Stimulated activated memory B cell treated with anti-CD40 and anti-IgM and Interleukin-4, amounts not matched to agents 10 μg/mL and 1 μg/mL and 100 μg/mL, for 72 hours (primary cell): ENCODE measurements around the gene PAQR8.
A peak's percentile ranks its signal among the peaks of the same experiment; 100 is the strongest.

Experiments
- ATAC-seq: fragments of 150-1000 bp; cut with Tn5 transposase; 2 replicates; pipeline ENCODE4 v1.10.0; 2021
- H3K27ac Mint-ChIP-seq: one replicate; pipeline ENCODE4 v1.8.0; 2022; ENCODE audit warnings: mild to moderate bottlenecking, mixed read lengths
- H3K27me3 Mint-ChIP-seq: one replicate; pipeline ENCODE4 v1.8.0; 2022; ENCODE audit warnings: mixed read lengths
- H3K36me3 Mint-ChIP-seq: one replicate; pipeline ENCODE4 v1.8.0; 2022; ENCODE audit warnings: mixed read lengths
- H3K4me1 Mint-ChIP-seq: one replicate; pipeline ENCODE4 v1.8.0; 2022; ENCODE audit warnings: mixed read lengths
- H3K4me3 Mint-ChIP-seq: one replicate; pipeline ENCODE4 v1.8.0; 2022; ENCODE audit warnings: mild to moderate bottlenecking, moderate library complexity, mixed read lengths
- H3K9me3 Mint-ChIP-seq: one replicate; pipeline ENCODE4 v1.8.0; 2022; ENCODE audit warnings: mixed read lengths

The PAQR8 gene

DNA sequence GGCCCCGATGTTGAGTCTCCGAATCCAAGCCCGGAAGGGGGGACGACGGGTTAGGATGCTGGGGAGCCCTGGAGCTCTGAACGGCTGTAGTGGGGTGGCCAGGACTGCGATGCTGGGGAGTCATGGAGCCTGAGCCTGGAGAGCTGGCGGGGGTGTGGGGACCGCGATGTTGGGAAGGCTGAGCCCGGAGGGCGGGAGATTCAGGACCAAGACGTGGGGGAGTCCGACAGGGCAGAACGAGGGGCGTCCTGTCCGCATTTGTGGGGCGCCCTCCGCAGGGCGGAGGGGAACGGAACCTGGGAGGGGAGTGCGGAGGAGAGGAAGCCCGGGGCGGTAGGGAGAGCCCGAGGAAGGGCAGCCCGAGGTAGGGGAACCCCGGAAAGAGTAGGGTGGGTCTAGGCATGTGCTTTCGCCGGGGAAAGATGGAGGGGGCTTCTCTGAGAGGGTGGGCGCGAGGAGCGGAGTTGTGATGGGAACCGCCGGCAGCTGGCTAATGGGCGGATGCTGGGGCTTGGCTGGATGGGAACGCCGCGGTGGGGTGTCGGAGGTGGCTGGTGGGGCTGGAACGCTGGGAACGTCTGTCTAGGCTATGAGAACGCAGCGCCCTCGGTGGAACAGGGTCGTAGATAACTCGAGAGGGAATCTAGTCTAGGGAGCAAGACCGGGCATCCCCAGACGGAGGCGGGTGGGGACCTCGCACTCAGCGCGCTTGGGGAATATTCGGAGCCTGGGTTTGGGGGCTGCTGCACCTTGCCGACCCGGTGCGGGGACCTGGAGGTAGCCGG lies 684 bp downstream of the PAQR8 start:
- no peaks in the 10 kb centered on the region for H3K27me3 Mint-ChIP-seq
- H3K9me3 Mint-ChIP-seq: no peaks in the 10 kb centered on the region
- peak; percentile 71 for ATAC-seq
- peak overlapping the region; percentile 92 for H3K27ac Mint-ChIP-seq
- peak overlapping the region; percentile 99 for H3K4me3 Mint-ChIP-seq
- H3K4me1 Mint-ChIP-seq: peaks cover 30% of the 10 kb centered on the region
- no peaks in the 10 kb centered on the region for H3K36me3 Mint-ChIP-seq

DNA sequence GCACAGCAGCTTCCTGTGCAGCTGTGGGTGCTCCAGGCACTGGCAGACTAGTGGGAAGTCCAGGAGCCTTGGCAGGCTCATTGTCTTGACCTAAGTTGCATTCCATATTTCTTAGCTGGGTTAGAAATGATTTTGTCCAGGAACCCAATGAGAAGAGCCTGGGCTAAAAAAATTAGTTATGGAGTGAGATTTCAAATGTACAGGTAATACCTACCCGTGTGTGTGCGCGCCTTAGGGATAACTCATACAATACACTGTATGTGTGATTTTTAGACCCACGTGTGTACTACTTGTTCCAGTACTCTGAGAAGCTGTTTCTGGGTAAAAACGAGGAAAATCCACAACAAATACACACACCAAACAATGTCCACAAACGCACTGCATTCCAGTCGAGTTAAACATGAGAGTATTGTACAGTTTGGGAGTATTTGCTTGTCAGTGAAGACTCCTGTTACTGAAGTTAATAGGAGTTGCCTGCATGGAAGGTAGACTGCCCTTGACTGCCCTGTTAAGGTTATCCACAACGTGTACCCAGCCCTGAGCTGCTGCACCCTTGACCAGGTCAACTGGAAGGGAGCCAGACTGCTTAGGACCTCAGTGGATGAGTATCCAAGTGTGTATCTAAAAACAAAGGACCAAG lies 1.4 kb downstream of the PAQR8 start:
- Mint-ChIP-seq H3K27me3 (no peaks in the 10 kb centered on the region), H3K36me3 (no peaks in the 10 kb centered on the region), H3K4me1 (peaks cover 30% of the 10 kb centered on the region), H3K4me3 (peak overlapping the region; percentile 99), H3K9me3 (no peaks in the 10 kb centered on the region), H3K27ac (peak overlapping the region; percentile 92)
- ATAC-seq: no peak

DNA sequence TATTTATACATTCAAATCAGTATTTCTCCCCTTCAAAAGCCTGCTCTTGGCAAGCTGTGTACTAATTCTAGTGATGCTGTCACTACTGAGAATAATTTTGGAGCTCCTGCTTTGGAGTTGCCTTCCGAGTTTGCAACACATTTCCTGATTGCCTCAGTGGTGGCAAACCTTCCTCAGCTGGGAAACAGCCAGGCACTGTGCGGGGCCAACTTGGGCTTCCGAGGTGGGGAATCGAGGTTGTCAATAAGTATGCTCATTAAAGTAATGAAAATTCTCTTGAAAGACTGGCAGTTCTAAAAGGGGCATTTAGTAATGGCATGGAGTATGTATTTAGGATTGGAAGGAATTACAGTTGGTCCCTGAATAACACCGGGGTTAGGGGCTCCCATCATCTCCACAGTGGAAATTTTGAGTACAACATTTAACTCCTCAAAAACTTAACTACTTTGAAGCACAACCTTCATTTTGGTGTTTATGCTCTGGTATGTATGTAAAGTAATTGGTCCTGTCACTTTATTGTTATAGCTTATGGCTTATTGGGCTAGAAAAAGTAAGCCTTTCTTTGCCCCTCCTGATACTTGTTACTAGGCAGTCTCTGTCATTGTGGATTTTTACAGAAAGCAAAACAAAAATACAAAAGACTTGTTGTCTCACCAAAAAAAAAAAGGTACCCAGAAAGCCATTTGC lies 2.7 kb downstream of the PAQR8 start:
- H3K4me1 Mint-ChIP-seq: peaks cover 30% of the 10 kb centered on the region
- no peaks in the 10 kb centered on the region for H3K9me3 Mint-ChIP-seq
- no peaks in the 10 kb centered on the region for H3K36me3 Mint-ChIP-seq
- H3K4me3 Mint-ChIP-seq: no peak overlapping the region
- no peaks in the 10 kb centered on the region for H3K27me3 Mint-ChIP-seq
- no peak for ATAC-seq
- H3K27ac Mint-ChIP-seq: no peak overlapping the region

DNA sequence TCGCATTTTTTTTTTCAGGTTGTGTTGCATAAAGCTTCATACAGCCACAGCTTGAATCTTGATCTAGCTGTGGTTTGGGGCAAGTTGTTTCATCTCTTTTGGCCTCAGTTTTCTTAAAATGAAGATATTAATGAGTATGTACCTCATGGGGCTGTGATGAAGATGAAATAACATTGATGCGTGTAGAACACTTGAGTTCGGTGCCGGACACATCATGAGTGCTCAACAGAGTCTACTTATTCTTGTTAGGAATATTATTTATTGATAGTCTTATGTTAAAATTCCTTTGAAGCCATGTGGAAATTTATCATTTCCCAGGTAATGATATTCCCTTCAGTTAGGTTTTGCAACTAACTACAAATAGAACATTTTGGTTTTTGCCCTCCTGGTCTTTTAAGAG lies 3.4 kb downstream of the PAQR8 start:
- H3K27me3 Mint-ChIP-seq: no peaks in the 10 kb centered on the region
- H3K4me1 Mint-ChIP-seq: peaks cover 30% of the 10 kb centered on the region

DNA sequence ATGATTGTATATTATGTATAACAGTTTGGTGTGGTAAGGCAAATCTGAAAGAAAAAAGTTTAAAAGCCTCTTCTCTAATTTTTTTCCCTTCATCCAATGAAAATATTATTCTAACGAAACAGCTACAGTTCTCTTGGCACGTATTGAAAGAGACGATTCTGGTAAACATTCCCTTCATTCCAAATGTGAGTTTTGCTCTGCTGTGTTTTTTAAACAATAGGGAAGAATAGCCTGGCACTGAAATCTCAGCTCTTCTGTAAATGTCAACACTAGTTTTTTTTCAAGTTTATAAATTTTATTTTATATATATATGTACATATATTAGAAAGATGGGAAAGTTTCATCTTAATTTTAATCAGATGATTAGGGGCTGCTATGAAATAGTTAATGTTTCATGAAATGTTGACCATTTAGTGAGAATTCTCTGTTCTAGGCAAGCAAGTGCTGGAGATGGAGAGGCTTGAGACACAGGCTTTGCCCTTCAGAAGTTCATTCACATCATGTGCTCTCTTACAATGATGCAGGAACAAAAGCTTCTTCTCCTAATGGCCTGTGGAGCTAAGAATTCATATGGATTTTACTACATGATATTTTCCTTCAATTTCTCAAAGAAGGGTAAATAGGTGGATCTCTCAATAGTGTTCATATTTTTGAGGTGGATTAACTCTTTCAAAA lies 4.1 kb downstream of the PAQR8 start:
- H3K36me3 Mint-ChIP-seq: no peaks in the 10 kb centered on the region
- H3K4me3 Mint-ChIP-seq: no peak overlapping the region
- no peak overlapping the region for H3K27ac Mint-ChIP-seq
- peaks cover 30% of the 10 kb centered on the region for H3K4me1 Mint-ChIP-seq
- no peak for ATAC-seq
- no peaks in the 10 kb centered on the region for H3K9me3 Mint-ChIP-seq
- no peaks in the 10 kb centered on the region for H3K27me3 Mint-ChIP-seq

More for the DNA sequence above, 3.4 kb downstream of the PAQR8 start:
- H3K36me3 Mint-ChIP-seq: no peaks in the 10 kb centered on the region
- ATAC-seq: no peak
- H3K27ac Mint-ChIP-seq: no peak overlapping the region
- no peak overlapping the region for H3K4me3 Mint-ChIP-seq
- H3K9me3 Mint-ChIP-seq: no peaks in the 10 kb centered on the region

DNA sequence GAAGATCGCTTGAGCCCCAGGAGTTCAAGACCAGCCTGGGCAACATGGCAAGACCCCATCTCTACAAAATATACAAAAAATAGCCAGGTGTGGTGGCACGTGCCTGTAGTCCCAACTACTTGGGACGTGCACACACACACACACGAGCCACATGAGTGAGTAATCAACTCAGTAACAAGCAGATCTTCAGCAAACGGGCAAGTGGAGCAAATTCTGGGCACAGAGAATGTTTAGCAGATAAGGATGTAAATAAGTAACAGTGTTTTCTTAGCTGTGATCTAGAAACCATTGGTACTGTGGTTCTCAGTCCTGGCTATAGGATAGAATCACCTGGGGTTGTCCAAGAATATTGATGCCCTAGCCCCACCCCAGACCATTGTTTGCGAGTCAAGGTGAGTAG lies 6.1 kb downstream of the PAQR8 start:
- H3K4me1 Mint-ChIP-seq: peaks cover 14% of the 10 kb centered on the region

DNA sequence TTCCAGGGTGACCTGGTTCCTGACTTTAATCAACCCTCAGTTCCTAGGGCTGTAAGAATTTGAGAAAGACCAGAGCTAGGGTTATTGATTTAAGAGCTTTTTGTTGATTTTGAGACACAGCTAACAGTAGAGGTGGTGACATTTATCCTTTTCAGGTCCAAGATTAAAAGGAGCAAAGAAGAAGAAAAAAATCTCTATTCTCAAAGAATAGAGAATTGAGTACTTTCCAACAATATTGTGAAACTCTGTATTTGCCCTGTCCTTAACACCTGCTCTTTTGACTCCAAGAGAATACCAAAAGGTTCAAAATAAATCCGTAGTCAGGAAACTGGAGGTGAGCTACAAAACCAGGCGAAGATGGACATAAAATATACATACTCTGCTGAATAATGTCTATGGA lies 7.3 kb downstream of the PAQR8 start:
- Mint-ChIP-seq H3K4me1 (peaks cover 11% of the 10 kb centered on the region), H3K27ac (no peak overlapping the region), H3K4me3 (no peak overlapping the region), H3K9me3 (peaks cover 3% of the 10 kb centered on the region), H3K27me3 (no peaks in the 10 kb centered on the region), H3K36me3 (peaks cover 11% of the 10 kb centered on the region)
- no peak for ATAC-seq

More for the DNA sequence above, 6.1 kb downstream of the PAQR8 start:
- Mint-ChIP-seq H3K27ac (no peak overlapping the region), H3K4me3 (no peak overlapping the region), H3K9me3 (no peaks in the 10 kb centered on the region), H3K27me3 (no peaks in the 10 kb centered on the region), H3K36me3 (no peaks in the 10 kb centered on the region)
- ATAC-seq: no peak

DNA sequence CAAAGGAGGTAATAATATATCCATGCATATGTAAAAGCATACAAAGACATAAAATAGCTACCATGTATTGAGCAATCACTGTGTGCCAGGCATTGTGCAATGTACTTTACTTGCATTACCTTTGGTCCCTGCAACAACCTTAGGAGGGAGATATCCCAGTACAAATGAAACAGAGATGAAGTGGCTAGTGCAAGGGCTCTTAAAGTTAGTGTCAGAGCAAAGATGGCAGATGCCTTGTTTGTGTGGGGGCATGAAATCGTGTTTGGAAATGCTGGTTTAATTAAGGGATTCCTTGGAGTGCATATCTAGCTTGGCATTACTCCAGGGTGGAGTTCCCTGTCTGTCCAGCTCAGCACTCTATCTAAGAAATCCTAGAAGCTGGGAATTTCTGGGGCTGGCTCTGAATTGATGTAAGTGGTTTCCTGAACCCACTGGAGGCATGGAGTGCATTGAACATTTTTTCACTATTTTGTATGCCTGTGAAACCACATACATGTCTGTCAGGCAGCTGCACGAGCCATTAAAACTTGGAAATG lies 9.8 kb downstream of the PAQR8 start:
- Mint-ChIP-seq H3K4me1 (peaks cover 25% of the 10 kb centered on the region), H3K4me3 (no peak overlapping the region), H3K27me3 (no peaks in the 10 kb centered on the region), H3K36me3 (peaks cover 17% of the 10 kb centered on the region), H3K9me3 (peaks cover 3% of the 10 kb centered on the region), H3K27ac (no peak overlapping the region)
- ATAC-seq: no peak

DNA sequence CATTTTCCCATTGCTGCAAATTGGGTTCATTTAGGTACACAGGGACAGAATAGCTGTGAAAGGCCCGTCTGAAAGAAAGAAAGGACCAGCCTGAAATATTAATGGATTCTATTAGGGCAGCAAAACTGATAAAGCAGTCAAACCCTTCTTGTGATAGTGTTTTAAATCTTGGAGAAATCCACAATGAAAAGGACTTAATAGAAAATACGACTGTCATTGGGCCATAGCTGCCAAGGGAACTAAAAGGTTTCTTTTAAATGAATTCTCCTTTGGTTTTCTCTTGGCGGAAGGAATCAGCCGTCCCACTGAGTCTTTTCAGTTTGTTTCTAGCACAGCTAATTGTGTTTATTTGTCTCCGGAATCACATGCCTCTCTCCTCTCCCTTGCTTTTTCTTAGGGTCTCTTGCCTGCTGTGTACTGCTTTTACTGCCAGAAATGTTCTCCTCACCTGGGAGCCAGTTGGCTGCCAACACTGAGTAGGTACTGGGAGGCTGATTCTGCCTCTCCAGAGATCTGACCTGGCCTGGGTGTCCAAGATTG lies 11.3 kb downstream of the PAQR8 start:
- Mint-ChIP-seq H3K36me3 (peaks cover 17% of the 10 kb centered on the region), H3K27ac (no peak overlapping the region), H3K4me3 (no peak overlapping the region), H3K9me3 (peaks cover 3% of the 10 kb centered on the region), H3K27me3 (no peaks in the 10 kb centered on the region), H3K4me1 (peaks cover 40% of the 10 kb centered on the region)
- no peak for ATAC-seq

DNA sequence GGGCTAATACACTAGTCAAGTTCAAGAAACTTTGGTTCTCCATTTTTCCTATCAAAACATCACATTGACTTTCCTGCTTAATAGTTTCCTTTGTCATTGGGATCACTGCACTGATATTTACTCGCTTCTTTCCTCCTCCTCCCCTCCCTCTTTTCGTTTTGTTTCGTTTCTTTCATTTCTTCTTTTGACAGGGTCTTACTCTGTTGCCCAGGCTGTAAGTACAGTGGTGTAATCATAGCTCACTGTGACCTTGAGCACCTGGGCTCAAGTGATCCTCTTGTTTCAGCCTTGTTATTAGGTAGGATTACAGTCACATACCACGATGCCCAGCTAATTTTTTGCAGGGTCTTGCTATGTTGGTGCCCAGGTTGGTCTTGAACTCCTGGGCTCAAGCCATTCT lies 12.3 kb downstream of the PAQR8 start:
- Mint-ChIP-seq H3K27me3 (no peaks in the 10 kb centered on the region), H3K27ac (no peak overlapping the region), H3K4me3 (no peak overlapping the region), H3K4me1 (peaks cover 47% of the 10 kb centered on the region), H3K9me3 (peaks cover 3% of the 10 kb centered on the region), H3K36me3 (peaks cover 22% of the 10 kb centered on the region)
- ATAC-seq: no peak

DNA sequence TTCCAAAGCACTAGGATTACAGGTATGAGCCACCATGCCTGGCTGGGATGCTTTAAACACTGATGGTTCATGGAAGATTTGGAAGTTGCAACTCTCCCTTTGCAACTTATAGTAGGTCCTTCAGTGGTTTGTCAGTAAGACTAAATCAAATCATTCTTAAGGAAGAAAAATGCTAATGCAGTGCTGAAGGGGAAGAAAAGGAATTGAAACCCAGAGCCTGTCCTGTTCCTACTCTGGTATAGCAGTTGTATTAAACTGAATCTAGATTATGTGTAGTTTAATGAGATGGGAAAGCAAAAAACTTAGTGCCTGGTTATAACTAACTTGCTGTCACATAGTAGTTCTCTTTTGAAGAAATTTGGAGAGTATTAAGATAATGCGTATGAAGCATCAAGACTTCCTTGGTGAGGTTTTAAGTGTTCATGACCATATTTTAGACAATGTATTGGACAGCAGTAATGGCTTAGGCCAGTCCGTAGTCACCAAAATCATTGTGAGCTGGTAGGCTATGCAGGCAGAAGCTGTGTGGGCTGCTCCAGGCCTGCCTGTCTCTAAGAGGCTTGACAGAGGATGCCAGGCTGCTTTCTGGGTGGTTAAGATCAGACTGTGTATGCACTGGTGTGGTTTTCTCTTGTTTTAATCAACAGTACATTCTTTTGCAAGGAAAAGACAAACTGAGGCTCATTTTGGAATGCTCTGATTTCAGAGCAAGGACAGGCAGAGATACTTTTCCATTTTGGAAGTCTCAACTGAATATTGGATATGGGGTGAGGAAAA lies 14.0 kb downstream of the PAQR8 start:
- H3K36me3 Mint-ChIP-seq: peaks cover 22% of the 10 kb centered on the region
- H3K4me1 Mint-ChIP-seq: peaks cover 47% of the 10 kb centered on the region
- ATAC-seq: no peak
- peaks cover 3% of the 10 kb centered on the region for H3K9me3 Mint-ChIP-seq
- no peaks in the 10 kb centered on the region for H3K27me3 Mint-ChIP-seq
- H3K4me3 Mint-ChIP-seq: no peak overlapping the region
- peak overlapping the region; percentile 27 for H3K27ac Mint-ChIP-seq

DNA sequence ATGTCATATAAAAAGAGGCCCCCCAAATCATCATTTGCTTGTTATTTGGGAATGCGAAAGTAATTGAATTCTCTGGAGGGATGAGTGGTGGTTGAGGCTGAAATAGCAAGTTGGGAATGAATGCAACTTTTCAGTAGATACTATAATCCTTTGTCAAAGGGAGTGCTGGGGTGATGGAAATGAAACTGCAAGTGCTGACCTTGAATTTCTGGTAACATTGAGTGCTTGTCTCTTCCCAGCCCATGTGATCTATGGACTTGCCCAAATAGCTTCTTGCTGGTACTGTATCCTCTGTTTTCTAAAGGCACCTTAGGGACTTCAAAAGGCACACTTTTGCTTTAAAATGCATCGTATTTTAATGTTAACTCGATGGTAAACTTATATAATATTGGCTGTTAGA lies 14.8 kb downstream of the PAQR8 start:
- H3K36me3 Mint-ChIP-seq: peaks cover 22% of the 10 kb centered on the region
- H3K27me3 Mint-ChIP-seq: no peaks in the 10 kb centered on the region
- no peak for ATAC-seq
- H3K27ac Mint-ChIP-seq: no peak overlapping the region
- peaks cover 3% of the 10 kb centered on the region for H3K9me3 Mint-ChIP-seq
- no peak overlapping the region for H3K4me3 Mint-ChIP-seq
- peaks cover 47% of the 10 kb centered on the region for H3K4me1 Mint-ChIP-seq

DNA sequence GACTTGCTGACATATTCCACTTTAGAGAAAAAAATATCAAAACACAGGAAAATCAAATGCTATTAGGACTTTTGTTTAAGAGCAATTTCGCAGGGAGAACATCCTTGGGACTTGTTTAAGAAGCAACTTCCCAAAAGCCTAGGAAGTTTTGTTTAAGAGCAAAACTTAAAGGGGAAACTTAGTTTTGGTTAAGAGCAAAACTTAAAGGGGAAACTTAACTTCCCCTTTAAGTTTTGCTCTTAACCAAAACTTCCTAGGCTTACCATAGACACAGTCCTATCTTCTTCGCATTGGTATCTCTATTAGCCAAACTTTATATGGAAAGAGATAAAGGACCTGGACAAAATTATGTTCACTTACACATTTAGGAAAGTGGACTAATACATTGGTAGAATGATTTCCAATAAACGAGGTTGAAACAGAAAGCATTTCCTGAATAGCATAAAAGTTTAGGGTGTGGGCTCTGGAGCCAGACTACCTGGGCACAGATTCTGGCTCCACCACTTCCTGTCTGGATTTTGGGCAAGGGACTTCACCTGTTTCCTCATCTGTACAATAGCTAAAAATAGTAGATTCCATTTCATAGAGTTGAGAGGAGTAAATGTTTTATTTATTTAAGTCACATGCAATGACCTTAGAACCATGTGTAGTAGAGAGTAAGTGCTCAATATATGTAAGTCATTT lies 15.7 kb downstream of the PAQR8 start:
- peaks cover 47% of the 10 kb centered on the region for H3K4me1 Mint-ChIP-seq

DNA sequence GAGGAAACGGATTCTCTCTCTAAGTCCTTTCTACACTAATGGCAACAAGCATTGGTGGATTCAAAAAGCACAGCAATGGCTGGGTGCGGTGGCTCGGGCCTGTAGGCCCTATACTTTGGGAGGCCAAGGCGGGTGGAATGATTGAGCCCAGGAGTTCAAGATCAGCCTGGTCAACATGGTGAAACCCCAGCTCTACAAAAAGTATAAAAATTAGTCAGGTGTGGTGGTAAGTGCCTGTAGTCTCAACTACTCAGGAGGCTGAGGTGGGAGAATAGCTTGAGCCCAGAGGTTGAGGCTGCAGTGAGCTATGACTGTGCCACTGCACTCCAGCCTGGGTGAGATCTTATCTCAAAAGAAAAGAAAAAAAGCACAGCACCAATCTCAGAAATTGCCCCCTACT lies 19.3 kb downstream of the PAQR8 start:
- no peaks in the 10 kb centered on the region for H3K27me3 Mint-ChIP-seq
- ATAC-seq: no peak
- H3K27ac Mint-ChIP-seq: no peak overlapping the region
- peaks cover 47% of the 10 kb centered on the region for H3K4me1 Mint-ChIP-seq
- H3K36me3 Mint-ChIP-seq: peaks cover 5% of the 10 kb centered on the region
- H3K4me3 Mint-ChIP-seq: no peak overlapping the region
- no peaks in the 10 kb centered on the region for H3K9me3 Mint-ChIP-seq

More for the DNA sequence above, 15.7 kb downstream of the PAQR8 start:
- peaks cover 3% of the 10 kb centered on the region for H3K9me3 Mint-ChIP-seq
- ATAC-seq: no peak
- no peak overlapping the region for H3K27ac Mint-ChIP-seq
- no peaks in the 10 kb centered on the region for H3K27me3 Mint-ChIP-seq
- peaks cover 22% of the 10 kb centered on the region for H3K36me3 Mint-ChIP-seq
- no peak overlapping the region for H3K4me3 Mint-ChIP-seq
